CD4-positive, CD25-positive, alpha-beta regulatory T cell (primary cell): Measurements from ENCODE around the gene LOC128125822.

Experiments
- ATAC-seq, 2 donors: fragments of 150-1000 bp; cut with Tn5 transposase; one replicate each; pipeline ENCODE4 v1.10.0; 2021; ENCODE audit warnings: low read depth in 2 of 2, moderate number of reproducible peaks in 2 of 2, moderate library complexity in 1 of 2
- DNase-seq, 3 donors: peaks; one replicate each; pipeline versions ENCODE4 v3.0.0 to v3.0.0-alpha.2; 2012 to 2022; ENCODE audit warnings: mixed read lengths in 1 of 3
- H3K27ac ChIP-seq: one replicate; pipeline ENCODE4 v1.7.0; 2013; ENCODE audit warnings: mild to moderate bottlenecking, low read length; ENCODE audit not compliant: insufficient read depth, poor library complexity, severe bottlenecking
- H3K27me3 ChIP-seq: one replicate; pipeline ENCODE4 v1.7.0; 2013; ENCODE audit warnings: low read length; ENCODE audit not compliant: control insufficient read depth, insufficient read depth
- H3K36me3 ChIP-seq: one replicate; pipeline ENCODE4 v1.7.0; 2013; ENCODE audit warnings: mild to moderate bottlenecking, low read length, moderate library complexity; ENCODE audit not compliant: control insufficient read depth, insufficient read depth
- H3K4me1 ChIP-seq: 2 replicates; pipeline ENCODE4 v1.7.0; 2013; ENCODE audit warnings: mild to moderate bottlenecking, low read length; ENCODE audit not compliant: insufficient read depth, control insufficient read depth, poor library complexity, severe bottlenecking
- H3K4me3 ChIP-seq: one replicate; pipeline ENCODE4 v1.7.0; 2013; ENCODE audit warnings: low read depth, mild to moderate bottlenecking, low read length, moderate library complexity
- H3K9me3 ChIP-seq, 2 experiments: 1 replicate in 1 of 2; 2 replicates in 1 of 2; pipeline ENCODE4 v1.7.0; 2013; ENCODE audit warnings: low read length in 2 of 2, mild to moderate bottlenecking in 1 of 2, moderate library complexity in 1 of 2; ENCODE audit not compliant: control insufficient read depth in 2 of 2
- H3K27ac Mint-ChIP-seq, 3 donors: one replicate each; pipeline ENCODE4 v1.8.0; 2020 to 2022; ENCODE audit warnings: mild to moderate bottlenecking in 3 of 3, mixed read lengths in 3 of 3, moderate library complexity in 2 of 3
- H3K27me3 Mint-ChIP-seq: one replicate; pipeline ENCODE4 v1.8.0; 2022; ENCODE audit warnings: mild to moderate bottlenecking, mixed read lengths
- H3K36me3 Mint-ChIP-seq: one replicate; pipeline ENCODE4 v1.8.0; 2020; ENCODE audit warnings: mixed read lengths
- H3K4me1 Mint-ChIP-seq, 4 donors: one replicate each; pipeline ENCODE4 v1.8.0; 2020 to 2022; ENCODE audit warnings: mixed read lengths in 4 of 4, mild to moderate bottlenecking in 1 of 4
- H3K4me3 Mint-ChIP-seq, 4 donors: one replicate each; pipeline ENCODE4 v1.8.0; 2020 to 2022; ENCODE audit warnings: mild to moderate bottlenecking in 4 of 4, mixed read lengths in 4 of 4, moderate library complexity in 3 of 4
- H3K9me3 Mint-ChIP-seq, 7 donors: one replicate each; pipeline ENCODE4 v1.8.0; 2020 to 2022; ENCODE audit warnings: mixed read lengths in 7 of 7, mild to moderate bottlenecking in 3 of 7, moderate library complexity in 2 of 7

The LOC128125822 gene

GRCh38 chr6:63571361-63572043 lies 778 bp upstream of the LOC128125822 start:
- peaks cover 3% of the 10 kb centered on the region for H3K36me3 Mint-ChIP-seq
- H3K4me1 Mint-ChIP-seq: peaks cover 6 to 36% (median 28%) of the 10 kb centered on the region in 4 donors
- Histone ChIP-seq H3K4me1 (peaks cover 28% of the 10 kb centered on the region), H3K27me3 (no peaks in the 10 kb centered on the region), H3K4me3 (peak overlapping the region; percentile 93), H3K36me3 (peaks cover 4% of the 10 kb centered on the region), H3K9me3 (no peaks in the 10 kb centered on the region), H3K27ac (peak overlapping the region; percentile 99)
- H3K4me3 Mint-ChIP-seq: peak overlapping the region; percentile 93 to 99 (median 94)
- ATAC-seq (no peak), DNase-seq (peak in 1 of 3 donors; percentile 41)
- peak overlapping the region; percentile 89 to 99 (median 96) for H3K27ac Mint-ChIP-seq
- H3K27me3 Mint-ChIP-seq: peaks cover 25% of the 10 kb centered on the region
- no peaks in the 10 kb centered on the region for H3K9me3 Mint-ChIP-seq

DNA sequence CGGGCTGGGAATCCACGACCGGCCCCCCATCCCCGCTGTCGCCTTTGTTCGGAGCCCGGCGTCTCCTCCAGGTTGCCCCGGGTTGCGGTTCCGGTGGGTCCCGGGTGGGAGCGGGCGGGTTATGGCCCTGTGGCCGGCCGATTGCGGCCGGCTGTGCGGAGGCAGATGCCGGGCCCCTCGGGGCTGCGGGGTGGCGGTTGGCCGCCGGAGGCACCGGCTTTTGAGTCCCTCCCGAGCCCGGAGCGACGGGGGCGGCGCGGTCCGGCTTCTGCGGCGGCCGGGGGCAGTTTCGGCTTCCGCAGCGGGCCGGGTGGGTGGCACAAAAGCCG lies 431 bp downstream of the LOC128125822 start:
- Mint-ChIP-seq H3K9me3 (no peaks in the 10 kb centered on the region), H3K4me1 (peaks cover 6 to 43% (median 36%) of the 10 kb centered on the region in 4 donors), H3K27me3 (peaks cover 15% of the 10 kb centered on the region), H3K27ac (peak overlapping the region; percentile 89 to 99 (median 97)), H3K4me3 (peak overlapping the region; percentile 93 to 99 (median 94)), H3K36me3 (peaks cover 10% of the 10 kb centered on the region)
- Histone ChIP-seq H3K4me3 (no peak overlapping the region), H3K27ac (peak overlapping the region; percentile 99), H3K27me3 (no peaks in the 10 kb centered on the region), H3K9me3 (no peaks in the 10 kb centered on the region), H3K4me1 (peaks cover 28% of the 10 kb centered on the region), H3K36me3 (peaks cover 15% of the 10 kb centered on the region)
- ATAC-seq (no peak), DNase-seq (no peak)

DNA sequence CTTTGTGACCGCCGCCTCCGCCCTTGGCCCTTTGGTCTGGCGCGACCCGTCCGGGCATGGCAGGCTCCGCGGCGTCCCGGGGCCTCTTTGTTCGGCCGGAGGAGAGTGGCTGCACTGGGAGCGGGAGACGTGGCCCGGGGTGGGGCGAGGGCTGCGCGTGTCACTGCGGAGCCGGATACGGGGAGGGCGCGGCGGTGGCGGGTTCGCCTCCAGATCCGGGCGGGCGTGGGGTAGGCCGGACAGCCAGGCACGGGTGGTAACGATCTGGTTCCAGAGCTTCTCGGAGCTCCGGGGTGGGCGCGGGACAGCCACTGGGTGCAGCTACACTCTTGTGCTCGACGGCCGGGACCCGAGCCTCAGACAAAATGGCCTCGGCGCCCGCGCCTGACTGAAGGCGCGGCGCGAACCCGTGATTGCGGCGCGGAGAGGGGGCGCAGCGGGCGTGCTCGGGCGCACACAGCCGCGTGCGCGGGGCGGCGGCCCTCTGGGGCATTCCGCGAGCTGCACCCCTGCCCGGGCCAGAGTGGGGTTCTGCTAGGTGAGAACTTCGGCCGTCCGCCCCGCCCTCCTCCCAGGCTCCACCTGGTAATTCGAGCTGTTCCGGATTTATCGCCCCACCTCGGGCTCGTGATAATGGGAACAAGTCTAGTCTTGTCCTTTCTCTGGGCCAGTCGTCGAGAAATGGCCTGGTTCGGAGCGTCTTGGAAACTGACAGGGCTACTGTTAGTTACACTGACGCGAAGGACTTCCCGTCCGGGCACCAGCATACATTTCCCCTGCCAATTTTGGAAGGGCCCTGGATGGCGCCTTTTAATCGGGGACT lies 1.0 kb downstream of the LOC128125822 start:
- Histone ChIP-seq H3K4me3 (peak overlapping the region; percentile 98), H3K9me3 (no peaks in the 10 kb centered on the region), H3K36me3 (peaks cover 20% of the 10 kb centered on the region), H3K4me1 (peaks cover 28% of the 10 kb centered on the region), H3K27ac (peak overlapping the region; percentile 99), H3K27me3 (no peaks in the 10 kb centered on the region)
- H3K4me3 Mint-ChIP-seq: peak overlapping the region; percentile 93 to 98 (median 94)
- H3K27me3 Mint-ChIP-seq: peaks cover 15% of the 10 kb centered on the region
- peaks cover 6 to 43% (median 36%) of the 10 kb centered on the region in 4 donors for H3K4me1 Mint-ChIP-seq
- peaks cover 10% of the 10 kb centered on the region for H3K36me3 Mint-ChIP-seq
- peak overlapping the region; percentile 95 to 99 (median 97) for H3K27ac Mint-ChIP-seq
- DNase-seq (peak; percentile 65 to 82 (median 77)), ATAC-seq (peak; percentile 29 to 35)
- H3K9me3 Mint-ChIP-seq: no peaks in the 10 kb centered on the region

DNA sequence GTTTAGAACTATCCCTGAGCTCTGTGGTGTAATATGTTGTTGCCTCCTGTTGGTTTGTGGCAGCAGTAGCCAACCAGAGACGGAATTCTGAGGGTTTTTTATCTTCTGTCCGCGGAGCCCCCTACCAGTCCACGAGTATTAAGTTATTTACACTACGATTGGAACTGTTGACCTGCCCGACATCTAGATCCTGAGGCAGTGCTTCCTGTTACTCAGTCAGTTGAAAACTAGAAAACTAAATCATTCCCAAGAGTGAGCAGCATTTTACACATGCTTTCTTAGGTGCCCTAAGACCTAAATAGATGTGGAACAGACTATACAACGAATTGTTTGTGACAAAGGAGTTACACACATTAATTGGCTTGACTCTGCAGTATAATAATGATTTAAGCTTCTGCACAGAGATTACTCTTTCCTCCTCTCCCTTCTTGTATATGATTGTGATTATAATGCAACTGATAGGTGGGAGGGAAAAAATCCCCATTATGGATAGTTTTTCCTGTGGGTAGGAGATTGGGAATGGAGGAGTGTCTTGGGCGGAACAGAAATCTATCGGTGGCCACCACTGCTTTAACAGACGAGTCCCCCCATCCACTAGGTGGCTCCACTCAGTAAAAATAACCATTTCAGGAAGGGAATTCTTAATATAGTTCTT lies 1.7 kb downstream of the LOC128125822 start:
- Mint-ChIP-seq H3K27ac (peak overlapping the region; percentile 95 to 99 (median 97)), H3K4me3 (peak overlapping the region; percentile 93 to 98 (median 94)), H3K4me1 (peaks cover 6 to 43% (median 36%) of the 10 kb centered on the region in 4 donors), H3K36me3 (peaks cover 10% of the 10 kb centered on the region), H3K9me3 (no peaks in the 10 kb centered on the region), H3K27me3 (peaks cover 12% of the 10 kb centered on the region)
- H3K9me3 ChIP-seq: no peaks in the 10 kb centered on the region
- peaks cover 27% of the 10 kb centered on the region for H3K36me3 ChIP-seq
- peak; percentile 31 to 68 (median 41) for DNase-seq
- H3K27me3 ChIP-seq: no peaks in the 10 kb centered on the region
- H3K4me3 ChIP-seq: peak overlapping the region; percentile 98
- H3K4me1 ChIP-seq: peaks cover 28% of the 10 kb centered on the region
- ATAC-seq: no peak
- H3K27ac ChIP-seq: peak overlapping the region; percentile 99

GRCh38 chr6:63574554-63574900 lies 2.2 kb downstream of the LOC128125822 start:
- peak overlapping the region in 2 of 3 donors; percentile 97 to 99 for H3K27ac Mint-ChIP-seq
- Histone ChIP-seq H3K27ac (peak overlapping the region; percentile 99), H3K36me3 (peaks cover 32% of the 10 kb centered on the region), H3K9me3 (no peaks in the 10 kb centered on the region), H3K27me3 (no peaks in the 10 kb centered on the region), H3K4me3 (peak overlapping the region; percentile 98), H3K4me1 (peaks cover 28% of the 10 kb centered on the region)
- H3K9me3 Mint-ChIP-seq: no peaks in the 10 kb centered on the region
- DNase-seq: no peak
- ATAC-seq: no peak
- H3K4me1 Mint-ChIP-seq: peaks cover 6 to 44% (median 36%) of the 10 kb centered on the region in 4 donors
- peaks cover 10% of the 10 kb centered on the region for H3K36me3 Mint-ChIP-seq
- peak overlapping the region; percentile 93 to 98 (median 94) for H3K4me3 Mint-ChIP-seq
- H3K27me3 Mint-ChIP-seq: peaks cover 9% of the 10 kb centered on the region

DNA sequence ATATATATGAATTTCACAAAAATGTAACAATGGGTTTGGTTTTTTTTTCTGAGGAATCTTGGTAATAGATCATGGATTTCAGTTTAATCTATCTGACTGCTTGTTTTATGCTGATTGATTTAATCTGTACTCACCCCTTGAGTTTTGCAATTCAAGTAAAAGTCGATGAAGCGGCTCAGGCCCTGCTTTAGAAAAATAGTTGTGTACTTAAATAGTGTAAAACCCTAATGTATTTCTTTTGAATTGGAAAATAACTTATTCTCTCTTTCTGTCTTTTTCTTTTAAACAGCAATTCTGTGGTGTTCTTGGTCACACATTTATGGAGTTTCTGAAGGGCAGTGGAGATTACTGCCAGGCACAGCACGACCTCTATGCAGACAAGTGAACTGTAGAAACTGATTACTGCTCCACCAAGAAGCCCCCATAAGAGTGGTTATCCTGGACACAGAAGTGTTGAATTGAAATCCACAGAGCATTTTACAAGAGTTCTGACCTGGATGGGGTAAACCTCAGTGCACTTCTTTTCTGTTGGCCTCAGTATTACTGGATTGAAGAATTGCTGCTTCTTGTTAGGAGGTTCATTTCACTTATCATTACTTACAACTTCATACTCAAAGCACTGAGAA lies 4.0 kb downstream of the LOC128125822 start:
- DNase-seq (no peak), ATAC-seq (no peak)
- Histone ChIP-seq H3K4me1 (peaks cover 25% of the 10 kb centered on the region), H3K9me3 (no peaks in the 10 kb centered on the region), H3K27me3 (no peaks in the 10 kb centered on the region), H3K36me3 (peaks cover 49% of the 10 kb centered on the region), H3K4me3 (no peak overlapping the region), H3K27ac (peak overlapping the region; percentile 8)
- no peak overlapping the region for H3K27ac Mint-ChIP-seq
- H3K4me3 Mint-ChIP-seq: peak overlapping the region in 2 of 4 donors; percentile 57 to 84
- H3K27me3 Mint-ChIP-seq: peaks cover 4% of the 10 kb centered on the region
- H3K36me3 Mint-ChIP-seq: peaks cover 25% of the 10 kb centered on the region
- no peaks in the 10 kb centered on the region for H3K9me3 Mint-ChIP-seq
- H3K4me1 Mint-ChIP-seq: peaks cover 10 to 46% (median 36%) of the 10 kb centered on the region in 4 donors

DNA sequence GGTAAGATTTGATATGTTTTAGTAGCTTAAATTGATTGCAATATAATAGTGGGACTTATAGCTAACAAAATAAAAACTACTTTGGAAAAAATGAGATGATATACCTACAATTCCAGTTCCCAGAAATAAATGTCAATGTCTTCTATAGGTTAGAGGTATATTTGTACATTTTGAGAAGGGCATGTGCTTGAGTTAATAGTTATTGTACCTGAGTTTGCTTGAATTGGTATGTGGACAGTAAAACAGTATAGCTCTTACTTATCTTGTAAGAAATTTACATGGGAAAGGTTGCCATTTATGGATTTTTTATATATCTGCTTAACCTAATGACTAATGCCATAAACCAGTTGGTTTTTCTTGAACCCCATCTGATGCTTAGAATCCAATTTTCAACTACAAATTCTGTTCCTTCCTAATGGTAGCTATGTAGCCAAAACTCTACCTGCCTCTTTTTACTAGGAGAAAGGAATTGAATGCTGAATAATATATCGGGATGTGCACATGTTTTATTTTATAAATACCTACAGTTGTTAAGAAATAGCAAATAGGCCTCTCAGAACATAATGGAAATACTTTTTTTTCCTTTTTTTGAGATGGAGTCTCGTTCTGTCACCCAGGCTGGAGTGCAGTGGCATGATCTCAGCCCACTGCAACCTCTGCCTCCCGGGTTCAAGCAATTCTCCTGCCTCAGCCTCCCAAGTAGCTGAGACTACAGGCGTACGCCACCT lies 4.9 kb downstream of the LOC128125822 start:
- Mint-ChIP-seq H3K27ac (no peak overlapping the region), H3K27me3 (peaks cover 4% of the 10 kb centered on the region), H3K9me3 (no peaks in the 10 kb centered on the region), H3K4me1 (peaks cover 12 to 37% (median 30%) of the 10 kb centered on the region in 4 donors), H3K36me3 (peaks cover 30% of the 10 kb centered on the region), H3K4me3 (peak overlapping the region in 1 of 4 donors; percentile 57)
- no peak for ATAC-seq
- Histone ChIP-seq H3K4me1 (peaks cover 20% of the 10 kb centered on the region), H3K9me3 (no peaks in the 10 kb centered on the region), H3K36me3 (peaks cover 54% of the 10 kb centered on the region), H3K4me3 (no peak overlapping the region), H3K27me3 (no peaks in the 10 kb centered on the region), H3K27ac (no peak overlapping the region)
- DNase-seq: no peak
